IMR-90 (cell line): ENCODE results near the gene DRC7. TPM values are rescaled to one million over a fixed set of nuclear protein-coding genes. Genes with fewer than 3 reads are reported as not detected.

Source experiments
- ATAC-seq: fragments of 200-7000 bp; cut with Tn5 transposase; 2 replicates; pipeline ENCODE4 v1.9.1; 2020; ENCODE audit warnings: low read depth, mild to moderate bottlenecking, moderate library complexity
- BruUV-seq: library from RNA; stranded (reverse); fragments of 400-500 nt; replicated peaks from 2 replicates; lab custom pipeline; 2021; lab: Mats Ljungman, UMichigan
- CTCF ChIA-PET: fragments of 300-600 bp; formaldehyde crosslinking; extraction: SDS; loops from one replicate; lab custom pipeline; 2021; ENCODE audit warnings: antibody characterized with exemption; lab: Yijun Ruan, JAX
- POLR2A ChIA-PET: fragments of 300-600 bp; sonication (Branson Sonifier 250); formaldehyde crosslinking; loops from one replicate; lab custom pipeline; 2022; ENCODE audit warnings: antibody characterized with exemption; ENCODE audit not compliant: unreplicated experiment; lab: Charles Lee
- DNase-seq: peaks from one replicate; pipeline ENCODE4 v3.0.0; 2013
- H2AFZ ChIP-seq: replicated peaks from 2 replicates; pipeline ENCODE3; 2013; ENCODE audit warnings: low read length, mild to moderate bottlenecking; ENCODE audit not compliant: poor library complexity
- H2AK5ac ChIP-seq: 2 replicates; pipeline ENCODE4 v1.6.1; 2013; ENCODE audit warnings: low read depth, low read length, inconsistent platforms
- H2AK9ac ChIP-seq: replicated peaks from 2 replicates; pipeline ENCODE3; 2013; ENCODE audit warnings: mild to moderate bottlenecking, low read depth, low read length, moderate library complexity; ENCODE audit not compliant: poor library complexity
- H2BK120ac ChIP-seq: 2 replicates; pipeline ENCODE4 v1.6.1; 2013; ENCODE audit warnings: low read depth, low read length, inconsistent platforms
- H2BK15ac ChIP-seq: 3 replicates; pipeline ENCODE4 v1.6.1; 2013; ENCODE audit warnings: low read depth, low read length, inconsistent platforms
- H2BK20ac ChIP-seq: 2 replicates; pipeline ENCODE4 v1.6.1; 2013; ENCODE audit warnings: low read depth, mild to moderate bottlenecking, inconsistent platforms, low read length, moderate library complexity
- H2BK5ac ChIP-seq: 2 replicates; pipeline ENCODE4 v1.6.1; 2013; ENCODE audit warnings: mild to moderate bottlenecking, low read depth, low read length, inconsistent platforms; ENCODE audit not compliant: poor library complexity, severe bottlenecking
- H3K14ac ChIP-seq: replicated peaks from 2 replicates; pipeline ENCODE4 v1.6.1; 2013; ENCODE audit warnings: low read depth, low read length, inconsistent platforms
- H3K18ac ChIP-seq: 2 replicates; pipeline ENCODE4 v1.6.1; 2013; ENCODE audit warnings: low read depth, low read length, control low read depth
- H3K23ac ChIP-seq: 2 replicates; pipeline ENCODE4 v1.6.1; 2013; ENCODE audit warnings: low read depth, low read length, inconsistent platforms
- H3K27ac ChIP-seq: 2 replicates; pipeline ENCODE4 v1.5.1; 2013; ENCODE audit warnings: mild to moderate bottlenecking, control low read depth, low read length; ENCODE audit not compliant: insufficient read depth
- H3K27me3 ChIP-seq: 2 replicates; pipeline ENCODE4 v1.6.1; 2013; ENCODE audit warnings: low read length; ENCODE audit not compliant: control insufficient read depth, insufficient read depth
- H3K36me3 ChIP-seq: 2 replicates; pipeline ENCODE4 v1.6.1; 2013; ENCODE audit warnings: low read length, mixed read lengths; ENCODE audit not compliant: control insufficient read depth, insufficient read depth
- H3K4ac ChIP-seq: 2 replicates; pipeline ENCODE4 v1.6.1; 2013; ENCODE audit warnings: low read depth, low read length, inconsistent platforms
- H3K4me1 ChIP-seq: 2 replicates; pipeline ENCODE4 v1.6.1; 2013; ENCODE audit warnings: low read length, mixed read lengths; ENCODE audit not compliant: control insufficient read depth, insufficient read depth
- H3K4me2 ChIP-seq: 2 replicates; pipeline ENCODE4 v1.6.1; 2013; ENCODE audit warnings: low read depth, mild to moderate bottlenecking, control low read depth, low read length, moderate library complexity
- H3K4me3 ChIP-seq: 2 replicates; pipeline ENCODE4 v1.5.1; 2013; ENCODE audit warnings: low read depth, mild to moderate bottlenecking, control low read depth, low read length, moderate library complexity; ENCODE audit not compliant: insufficient read depth
- H3K56ac ChIP-seq: 2 replicates; pipeline ENCODE4 v1.6.1; 2013; ENCODE audit warnings: low read length, inconsistent platforms; ENCODE audit not compliant: insufficient read depth; ENCODE audit errors: extremely low read depth
- H3K79me1 ChIP-seq, 2 experiments: 2 replicates each; pipeline ENCODE4 v1.6.1; 2013; ENCODE audit warnings: low read length in 2 of 2, inconsistent platforms in 1 of 2, low read depth in 1 of 2
- H3K9ac ChIP-seq: 2 replicates; pipeline ENCODE4 v1.6.1; 2013; ENCODE audit warnings: low read depth, low read length, control low read depth
- H3K9me1 ChIP-seq: 2 replicates; pipeline ENCODE4 v1.6.1; 2013; ENCODE audit warnings: low read length, inconsistent platforms; ENCODE audit not compliant: insufficient read depth
- H3K9me3 ChIP-seq: 2 replicates; pipeline ENCODE4 v1.6.1; 2013; ENCODE audit warnings: low read length; ENCODE audit not compliant: control insufficient read depth, insufficient read depth
- H4K20me1 ChIP-seq: 2 replicates; pipeline ENCODE4 v1.6.1; 2013; ENCODE audit warnings: low read length, inconsistent platforms; ENCODE audit not compliant: insufficient read depth
- H4K5ac ChIP-seq: 2 replicates; pipeline ENCODE4 v1.6.1; 2013; ENCODE audit warnings: mild to moderate bottlenecking, low read depth, low read length, control low read depth
- H4K8ac ChIP-seq, 2 experiments: 2 replicates each; pipeline ENCODE4 v1.6.1; 2013; ENCODE audit warnings: low read depth in 2 of 2, low read length in 2 of 2, control low read depth in 1 of 2, inconsistent platforms in 1 of 2
- H4K91ac ChIP-seq: 2 replicates; pipeline ENCODE4 v1.6.1; 2013; ENCODE audit warnings: low read depth, low read length, inconsistent platforms; ENCODE audit not compliant: insufficient read depth
- BHLHE40 ChIP-seq: fragments of 150-350 bp; IDR thresholded peaks from 2 replicates; pipeline ENCODE4 v1.6.1; 2016; ENCODE audit warnings: mild to moderate bottlenecking, low read depth, low read length
- CEBPB ChIP-seq: IDR thresholded peaks from 2 replicates; pipeline ENCODE4 v1.6.1; 2012; ENCODE audit warnings: low read depth, low read length, improper control_type of control experiment
- CHD1 ChIP-seq: IDR thresholded peaks from 2 replicates; pipeline ENCODE4 v1.6.1; 2012; ENCODE audit warnings: low read depth, low read length, improper control_type of control experiment
- CTCF ChIP-seq: conservative IDR thresholded peaks from 2 replicates; pipeline ENCODE4 v1.5.1; 2012; ENCODE audit warnings: mild to moderate bottlenecking, low read depth, low read length, improper control_type of control experiment
- ELK1 ChIP-seq: fragments of 150-350 bp; IDR thresholded peaks from 2 replicates; pipeline ENCODE4 v1.6.1; 2016; ENCODE audit warnings: low read depth, mild to moderate bottlenecking, low read length, moderate library complexity, borderline replicate concordance
- FOS ChIP-seq: fragments of 150-350 bp; IDR thresholded peaks from 2 replicates; pipeline ENCODE4 v1.6.1; 2016; ENCODE audit warnings: low read depth, low read length
- MAFK ChIP-seq: IDR thresholded peaks from 2 replicates; pipeline ENCODE4 v1.6.1; 2012; ENCODE audit warnings: low read depth, low read length, improper control_type of control experiment
- MAZ ChIP-seq: IDR thresholded peaks from 2 replicates; pipeline ENCODE4 v1.6.1; 2012; ENCODE audit warnings: low read depth, mild to moderate bottlenecking, low read length, improper control_type of control experiment, moderate library complexity, borderline replicate concordance
- MXI1 ChIP-seq: IDR thresholded peaks from 2 replicates; pipeline ENCODE4 v1.6.1; 2012; ENCODE audit warnings: low read depth, mild to moderate bottlenecking, low read length, moderate library complexity, borderline replicate concordance
- NFE2L2 ChIP-seq: fragments of 150-350 bp; IDR thresholded peaks from 2 replicates; pipeline ENCODE4 v1.6.1; 2016; ENCODE audit warnings: low read depth, mild to moderate bottlenecking, low read length
- RAD21 ChIP-seq: IDR thresholded peaks from 2 replicates; pipeline ENCODE4 v1.6.1; 2012; ENCODE audit warnings: low read length, improper control_type of control experiment
- USF2 ChIP-seq: fragments of 150-350 bp; IDR thresholded peaks from 2 replicates; pipeline ENCODE4 v1.6.1; 2017; ENCODE audit warnings: mild to moderate bottlenecking, antibody characterized with exemption, low read length, low read depth
- WGBS, 2 experiments: methylation state at CpG; one replicate each; pipeline versions ENCODE4 v1.1.5 to v1.1.7; 2013; ENCODE audit warnings: missing lambda C conversion rate in 2 of 2; ENCODE audit not compliant: insufficient read length in 1 of 2; ENCODE audit errors: extremely low coverage in 2 of 2; 5-methylcytosine and 5-hydroxymethylcytosine counted together
- dilution Hi-C: fragments of 300-500 bp; cut with HindIII; formaldehyde crosslinking; loops from one replicate; pipeline ENCODE4 v1.14.3; 2018; ENCODE audit warnings: low sequenced_read_pairs; ENCODE audit not compliant: unreplicated experiment
- in situ Hi-C: fragments of 300-500 bp; cut with MboI; formaldehyde crosslinking; loops from 3 replicates; pipeline ENCODE4 v1.14.3; 2019; ENCODE audit warnings: low sequenced_read_pairs, inconsistent platforms, mixed read lengths
- intact Hi-C: fragments of 100-400 bp; cut with micrococcal nuclease; formaldehyde crosslinking; loops from 2 replicates; pipeline ENCODE4 v1.10.0; 2022
- polyA plus RNA-seq, 3 experiments: library from polyadenylated mRNA; depleted of rRNA; stranded (reverse); fragments of >200 nt; gene quantifications; 2 replicates each; pipeline ENCODE4 v1.2.3, GENCODE V29; 2012; ENCODE audit warnings: low replicate concordance in 1 of 3
- total RNA-seq: library from RNA; depleted of rRNA; stranded (reverse); fragments of >200 nt; gene quantifications from 2 replicates; pipeline ENCODE4 v1.2.3, GENCODE V29; 2012

Gene DRC7
- total and polyA plus RNA-seq, 2 of the 4 experiments (the other 2 are of a cell fraction) = not detected

- no TSS peak for BruUV-seq
- dilution Hi-C loops (no loop called here), intact Hi-C loops (no loop called here), in situ Hi-C loops (no loop called here)
- Histone ChIP-seq H3K9me1 (no peaks in the 10 kb centered on the region; the same call in 1 of the 2 replicates), H3K4me3 (no peak overlapping the region), H2BK15ac (no peak overlapping the region), H3K4ac (no peak overlapping the region), H3K14ac (no peak overlapping the region), H3K4me2 (no peak overlapping the region), H2BK20ac (no peak overlapping the region), H2AK9ac (no peak overlapping the region), H3K9ac (no peak overlapping the region), H3K23ac (no peak overlapping the region), H3K9me3 (no peaks in the 10 kb centered on the region), H3K36me3 (no peaks in the 10 kb centered on the region), H4K5ac (no peak overlapping the region), H2AK5ac (no peak overlapping the region), H4K91ac (no peak overlapping the region), H2BK120ac (no peak overlapping the region), H4K8ac (no peak overlapping the region), H3K27me3 (no peaks in the 10 kb centered on the region; the same call in 1 of the 2 replicates), H3K27ac (no peak overlapping the region), H2AFZ (no peak overlapping the region), H3K56ac (no peak overlapping the region), H3K4me1 (no peaks in the 10 kb centered on the region), H4K20me1 (no peaks in the 10 kb centered on the region), H2BK5ac (no peak overlapping the region), H3K79me1 (no peaks in the 10 kb centered on the region), H3K18ac (no peak overlapping the region)
- no peak for TF ChIP-seq BHLHE40
- TF ChIP-seq CHD1 = no peak
- no peak for TF ChIP-seq FOS
- no peak for TF ChIP-seq MAZ
- TF ChIP-seq NFE2L2 = no peak
- TF ChIP-seq USF2 = no peak
- no peak for TF ChIP-seq CEBPB
- no peak for TF ChIP-seq CTCF
- TF ChIP-seq ELK1 = no peak
- no peak for TF ChIP-seq MAFK
- TF ChIP-seq RAD21 = no peak
- no peak for TF ChIP-seq MXI1
- ChIA-PET POLR2A (no interaction called here), CTCF (no interaction called here)
- DNase-seq (no peak), ATAC-seq (no peak)
- no CpG with 5 or more reads among the region's 11 CpGs for WGBS, 2 experiments
Measured at GRCh38 chr16:57660715-57661463, 33.7 kb upstream of the DRC7 start.
